Common myeloid progenitor, CD34-positive (primary cell): ENCODE data around the gene GSDMA. TPM values are rescaled to one million over a fixed set of nuclear protein-coding genes. Genes with fewer than 3 reads are reported as not detected.

Experiments
- CTCF ChIA-PET: fragments of 350-600 bp; sonication (Branson Sonifier 250); formaldehyde crosslinking; loops from one replicate; lab custom pipeline; 2021; ENCODE audit warnings: antibody characterized with exemption; lab: Charles Lee
- POLR2A ChIA-PET: fragments of 350-600 bp; sonication (Branson Sonifier 250); formaldehyde crosslinking; loops from one replicate; lab custom pipeline; 2021; ENCODE audit warnings: antibody characterized with exemption; lab: Charles Lee
- DNase-seq, 3 donors: peaks; one replicate each; pipeline versions ENCODE4 v3.0.0 to v3.0.0-alpha.2; 2013
- H3K27ac ChIP-seq, 2 experiments: 1 replicate in 1 of 2; 2 replicates in 1 of 2; pipeline ENCODE4 v1.7.0; 2013; ENCODE audit warnings: inconsistent platforms in 2 of 2, low read length in 2 of 2, mild to moderate bottlenecking in 2 of 2, low read depth in 1 of 2, moderate library complexity in 1 of 2; ENCODE audit not compliant: severe bottlenecking in 2 of 2, insufficient read depth in 1 of 2, poor library complexity in 1 of 2
- H3K27me3 ChIP-seq, 5 experiments: replicated peaks in 2 of 5; 1 replicate in 3 of 5; 2 replicates in 2 of 5; pipeline versions ENCODE4 v1.6.1 to v1.7.0; 2013; ENCODE audit warnings: low read length in 4 of 5, mild to moderate bottlenecking in 2 of 5, moderate library complexity in 2 of 5, inconsistent platforms in 1 of 5; ENCODE audit not compliant: insufficient read depth in 5 of 5, control insufficient read depth in 4 of 5
- H3K36me3 ChIP-seq, 4 experiments: 1 replicate in 2 of 4; 2 replicates in 2 of 4; pipeline versions ENCODE4 v1.6.1 to v1.7.0; 2013; ENCODE audit warnings: low read length in 3 of 4, control low read depth in 1 of 4, mild to moderate bottlenecking in 1 of 4; ENCODE audit not compliant: control insufficient read depth in 4 of 4, insufficient read depth in 4 of 4
- H3K4me1 ChIP-seq, 4 experiments: 1 replicate in 3 of 4; 2 replicates in 1 of 4; pipeline versions ENCODE4 v1.6.1 to v1.7.1; 2013; ENCODE audit warnings: low read length in 3 of 4, mild to moderate bottlenecking in 3 of 4, control low read depth in 1 of 4, inconsistent platforms in 1 of 4, moderate library complexity in 1 of 4; ENCODE audit not compliant: control insufficient read depth in 4 of 4, insufficient read depth in 4 of 4; ENCODE audit errors: control extremely low read depth in 1 of 4
- H3K4me3 ChIP-seq, 7 experiments: 1 replicate in 4 of 7; 2 replicates in 3 of 7; pipeline versions ENCODE4 v1.5.1 to v1.7.0; 2013; ENCODE audit warnings: mild to moderate bottlenecking in 7 of 7, low read length in 6 of 7, moderate library complexity in 6 of 7, inconsistent platforms in 2 of 7, low read depth in 2 of 7, control low read depth in 1 of 7; ENCODE audit not compliant: insufficient read depth in 4 of 7, control insufficient read depth in 1 of 7; ENCODE audit errors: extremely low read depth in 1 of 7
- H3K9me3 ChIP-seq, 5 experiments: 1 replicate in 4 of 5; 2 replicates in 1 of 5; pipeline versions ENCODE4 v1.6.1 to v1.7.1; 2013; ENCODE audit warnings: low read length in 4 of 5, mild to moderate bottlenecking in 2 of 5, inconsistent platforms in 1 of 5, low read depth in 1 of 5, moderate library complexity in 1 of 5; ENCODE audit not compliant: control insufficient read depth in 4 of 5, insufficient read depth in 2 of 5; ENCODE audit errors: control extremely low read depth in 1 of 5
- WGBS: methylation state at CpG from one replicate; pipeline ENCODE4 v1.1.5; 2013; ENCODE audit not compliant: insufficient coverage; 5-methylcytosine and 5-hydroxymethylcytosine counted together
- polyA plus RNA-seq: library from polyadenylated mRNA; unstranded; fragments of 120-200 nt; gene quantifications from one replicate; pipeline ENCODE4 v1.2.1, GENCODE V29; 2013

Gene GSDMA, protein sequence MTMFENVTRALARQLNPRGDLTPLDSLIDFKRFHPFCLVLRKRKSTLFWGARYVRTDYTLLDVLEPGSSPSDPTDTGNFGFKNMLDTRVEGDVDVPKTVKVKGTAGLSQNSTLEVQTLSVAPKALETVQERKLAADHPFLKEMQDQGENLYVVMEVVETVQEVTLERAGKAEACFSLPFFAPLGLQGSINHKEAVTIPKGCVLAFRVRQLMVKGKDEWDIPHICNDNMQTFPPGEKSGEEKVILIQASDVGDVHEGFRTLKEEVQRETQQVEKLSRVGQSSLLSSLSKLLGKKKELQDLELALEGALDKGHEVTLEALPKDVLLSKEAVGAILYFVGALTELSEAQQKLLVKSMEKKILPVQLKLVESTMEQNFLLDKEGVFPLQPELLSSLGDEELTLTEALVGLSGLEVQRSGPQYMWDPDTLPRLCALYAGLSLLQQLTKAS
- polyA plus RNA-seq = 0.03 TPM

DNA sequence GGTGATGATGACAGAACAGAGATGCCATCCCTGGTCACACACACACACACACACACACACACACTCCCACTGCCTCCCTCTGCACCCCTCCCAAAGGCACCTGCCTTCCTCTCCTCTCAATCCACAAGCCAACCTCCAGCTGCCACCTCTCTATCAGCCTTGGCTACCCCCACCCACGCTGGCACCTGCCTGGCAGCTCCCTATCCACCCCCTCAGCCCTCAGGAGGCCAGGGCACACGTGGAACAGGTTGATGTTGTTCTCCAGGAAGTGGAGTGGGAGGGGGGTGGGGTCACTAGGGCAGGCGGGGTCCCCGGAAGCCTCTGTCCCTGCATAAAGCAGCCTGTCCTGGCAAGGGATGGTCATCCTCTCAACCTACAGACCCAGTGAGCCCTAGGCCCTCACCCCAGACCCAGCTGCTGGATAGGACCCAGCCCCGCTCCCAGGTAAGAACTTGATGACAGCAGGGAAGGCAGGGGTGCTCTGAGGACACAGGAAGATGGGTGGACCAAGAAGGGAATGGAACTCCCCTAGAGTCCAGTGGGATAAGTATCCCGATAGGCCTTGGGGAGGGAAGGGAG is at the start of gene GSDMA:
GSDMA (plus strand) TSS at position 363 of the 579 bp plus-strand sequence. CDS start 2,684 bp downstream, outside the sequence.
- no peaks in the 10 kb centered on the region for H3K36me3 ChIP-seq
- H3K4me3 ChIP-seq = no peak within 1 kb of the TSS
- H3K4me1 ChIP-seq = peaks cover 0 to 14% (median 3%) of the 10 kb centered on the region in 4 experiments
- H3K27me3 ChIP-seq = no peaks in the 10 kb centered on the region
- no peaks in the 10 kb centered on the region for H3K9me3 ChIP-seq
- no peak for DNase-seq
- H3K27ac ChIP-seq = no peak within 1 kb of the TSS
- ChIA-PET CTCF (interaction anchor here (1.0 to 14.2 kb wide), 3 partner anchors 8 to 23 kb away, joined by 3 to 197 read pairs (median 4); partner anchors contain the start of gene PSMD3), POLR2A (no interaction called here)
- WGBS = 92% methylated on average over 2 of the region's 6 CpGs

DNA sequence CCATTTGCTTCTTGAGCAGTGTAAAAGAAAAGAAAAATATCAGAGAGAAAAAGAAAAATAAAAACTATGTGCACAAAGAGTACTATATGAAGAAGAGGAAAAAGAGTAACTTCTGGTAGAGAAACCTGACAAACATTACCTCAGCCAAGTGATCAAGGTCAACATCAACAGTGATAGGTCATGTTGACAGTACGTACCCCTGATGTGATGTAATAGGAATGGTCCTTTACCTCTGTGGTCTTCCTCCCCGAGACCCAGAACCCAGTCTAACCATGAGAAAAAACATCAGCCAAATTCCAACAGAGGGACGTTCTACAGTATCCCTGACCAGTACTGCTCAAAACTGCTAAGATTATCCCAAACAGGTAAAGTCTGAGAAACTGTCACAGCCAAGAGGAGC is 48.8 kb upstream of the GSDMA start:
- peaks cover 6 to 11% (median 7%) of the 10 kb centered on the region in 4 experiments for H3K36me3 ChIP-seq
- POLR2A ChIA-PET = no interaction called here
- WGBS = 88% methylated on average over 3 of the region's 3 CpGs

DNA sequence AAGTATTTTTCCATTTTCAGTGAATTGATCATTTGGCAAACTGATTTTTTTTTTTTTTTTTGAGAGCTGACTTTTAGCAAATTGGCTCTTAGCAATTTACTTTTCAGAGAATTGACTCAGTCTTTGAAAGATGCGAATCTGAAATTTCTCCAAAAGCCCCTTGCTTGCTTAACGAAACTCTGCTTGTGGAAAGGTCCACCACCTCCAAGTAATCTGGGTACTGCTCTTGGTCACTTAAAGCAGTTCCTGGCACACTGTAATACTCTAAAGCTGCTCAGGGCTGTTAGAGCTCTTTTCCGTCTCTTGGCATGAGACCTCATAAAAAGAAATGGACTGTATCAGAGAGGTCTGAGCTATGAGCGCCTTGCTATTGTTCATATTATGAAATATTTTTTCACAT is 47.2 kb upstream of the GSDMA start:
- H3K27me3 ChIP-seq = no peaks in the 10 kb centered on the region
- WGBS = 95% methylated on average over 2 of the region's 4 CpGs
- CTCF ChIA-PET = interaction anchor here (1.3 kb wide), 1 partner anchor 43 kb away, joined by 4 read pairs; no protein-coding TSS in a partner anchor

More for the DNA sequence above, 48.8 kb upstream of the GSDMA start:
- H3K9me3 ChIP-seq = no peaks in the 10 kb centered on the region
- no peak for DNase-seq
- H3K27me3 ChIP-seq = no peaks in the 10 kb centered on the region
- CTCF ChIA-PET = no interaction called here
- no peak overlapping the region for H3K4me3 ChIP-seq
- no peaks in the 10 kb centered on the region for H3K4me1 ChIP-seq
- H3K27ac ChIP-seq = no peak overlapping the region

DNA sequence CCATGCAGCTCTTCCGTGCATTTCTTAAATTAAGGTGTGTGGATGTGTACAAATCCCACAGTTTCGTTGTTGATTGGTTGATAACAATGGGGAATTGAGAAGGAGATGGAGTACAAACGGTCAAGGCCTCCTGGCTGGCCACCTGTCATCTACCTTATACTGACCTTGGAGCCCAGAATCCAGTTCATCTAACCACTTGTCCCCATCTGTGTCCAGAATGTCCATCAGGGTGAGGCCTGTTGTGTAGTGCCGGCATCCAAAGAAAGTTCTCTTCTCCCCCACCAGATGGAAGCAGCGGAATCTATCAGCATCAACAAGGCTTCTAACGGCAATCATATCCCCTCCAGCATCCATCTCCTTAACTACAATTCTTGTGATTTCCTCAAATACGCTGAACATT is 45.9 kb upstream of the GSDMA start:
- ChIA-PET POLR2A (no interaction called here), CTCF (no interaction called here)
- WGBS = 96% methylated on average over 3 of the region's 7 CpGs
- Histone ChIP-seq H3K27ac (no peak overlapping the region), H3K4me3 (no peak overlapping the region), H3K27me3 (no peaks in the 10 kb centered on the region), H3K36me3 (peaks cover 11 to 27% (median 22%) of the 10 kb centered on the region in 4 experiments), H3K9me3 (no peaks in the 10 kb centered on the region), H3K4me1 (peaks cover 0 to 18% (median 9%) of the 10 kb centered on the region in 4 experiments)
- DNase-seq = no peak

More for the DNA sequence above, 47.2 kb upstream of the GSDMA start:
- POLR2A ChIA-PET = no interaction called here
- H3K4me1 ChIP-seq = peaks cover 0 to 4% (median under 1%) of the 10 kb centered on the region in 4 experiments
- H3K4me3 ChIP-seq = no peak overlapping the region
- H3K36me3 ChIP-seq = peaks cover 10 to 18% (median 15%) of the 10 kb centered on the region in 4 experiments
- DNase-seq = no peak
- H3K9me3 ChIP-seq = no peaks in the 10 kb centered on the region
- no peak overlapping the region for H3K27ac ChIP-seq

DNA sequence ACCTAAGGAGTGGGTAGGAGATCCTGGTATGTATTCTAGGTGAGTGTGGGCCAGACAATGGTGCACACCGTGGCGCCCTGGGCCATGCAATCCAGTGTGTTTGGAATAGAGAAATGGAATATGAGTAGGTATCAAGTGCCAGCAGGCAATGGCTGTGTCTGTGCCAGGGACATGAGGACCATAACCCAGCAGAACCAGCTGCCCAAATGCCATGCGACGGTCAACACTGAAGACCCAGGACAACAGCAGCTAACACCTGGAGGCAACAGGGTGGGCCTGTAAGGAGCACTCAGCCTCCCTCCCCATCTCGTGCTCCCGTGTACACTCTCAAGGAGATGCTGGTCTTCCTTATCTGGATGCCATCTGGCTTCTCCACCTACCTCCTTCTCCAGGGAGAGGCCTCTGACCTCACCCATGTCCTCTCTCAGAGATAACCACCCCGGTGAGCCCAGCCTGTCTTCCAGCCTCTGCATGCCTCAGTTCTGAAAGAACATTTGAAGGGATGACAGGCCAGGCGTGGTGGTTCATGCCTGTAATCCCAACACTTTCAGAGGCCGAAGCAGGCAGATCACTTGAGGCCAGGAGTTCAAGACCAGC is 43.6 kb upstream of the GSDMA start:
- 98% methylated on average over 5 of the region's 9 CpGs for WGBS
- H3K4me3 ChIP-seq = no peak overlapping the region
- no peak for DNase-seq
- peaks cover 10 to 45% (median 39%) of the 10 kb centered on the region in 4 experiments for H3K36me3 ChIP-seq
- no peak overlapping the region for H3K27ac ChIP-seq
- no peaks in the 10 kb centered on the region for H3K27me3 ChIP-seq
- ChIA-PET POLR2A (no interaction called here), CTCF (interaction anchor here (1.5 kb wide), 1 partner anchor 20 kb away, joined by 5 read pairs; no protein-coding TSS in a partner anchor)
- H3K4me1 ChIP-seq = peaks cover 0 to 33% (median 13%) of the 10 kb centered on the region in 4 experiments
- H3K9me3 ChIP-seq = no peaks in the 10 kb centered on the region

DNA sequence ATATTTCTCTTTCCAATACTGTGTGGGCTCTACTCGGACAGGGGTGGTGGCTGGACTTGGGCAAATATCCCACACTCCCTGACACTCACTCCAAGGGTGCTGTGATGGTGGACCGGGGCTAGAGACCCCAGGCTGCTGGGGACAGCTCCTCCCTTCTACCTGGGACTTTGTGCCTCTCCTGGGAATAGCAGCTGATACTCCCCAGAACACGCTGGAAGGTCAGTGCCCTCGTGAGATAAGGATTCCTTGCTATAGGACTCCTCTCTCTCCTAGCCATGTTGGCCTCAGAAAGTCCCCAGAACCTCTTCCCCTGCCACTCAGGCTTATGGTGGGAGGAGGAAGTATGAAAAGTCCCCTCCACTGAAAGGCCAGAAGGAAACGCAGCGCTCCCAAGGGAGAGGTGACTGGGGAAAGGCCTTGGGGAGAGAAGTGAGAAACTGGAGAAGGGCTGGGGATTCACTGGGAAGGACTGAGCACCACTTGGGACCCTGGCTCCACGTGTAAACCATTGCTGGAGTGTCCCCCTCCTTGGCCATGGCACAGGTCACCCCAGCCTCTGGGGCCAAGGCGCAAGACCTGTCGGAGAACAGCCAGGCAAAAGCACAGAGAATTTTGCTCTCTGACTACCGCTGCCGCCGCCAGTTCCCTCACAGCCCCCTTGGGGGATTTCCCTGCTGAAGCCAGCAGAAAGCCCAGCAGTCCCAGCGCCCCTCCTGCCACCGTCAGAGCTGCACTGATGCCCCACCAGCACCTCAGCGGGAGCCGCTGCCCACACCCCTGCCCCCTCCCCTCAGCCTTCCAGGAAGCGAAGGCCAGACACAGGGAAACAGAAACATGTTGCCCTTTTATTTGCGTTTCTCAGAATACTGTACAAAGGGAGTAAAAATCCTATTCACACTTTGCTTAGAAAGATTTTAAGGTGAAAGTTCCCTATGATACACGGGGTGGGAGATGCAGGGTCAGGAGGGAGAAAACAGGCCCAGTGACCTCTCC is 42.3 kb upstream of the GSDMA start:
- POLR2A ChIA-PET = no interaction called here
- peaks cover 13 to 45% (median 40%) of the 10 kb centered on the region in 4 experiments for H3K36me3 ChIP-seq
- peak in 2 of 3 donors; percentile 57 to 60 for DNase-seq
- H3K4me1 ChIP-seq = peaks cover under 1 to 44% (median 16%) of the 10 kb centered on the region in 4 experiments
- 89% methylated on average over 13 of the region's 19 CpGs for WGBS
- CTCF ChIA-PET = interaction anchor here (0.6 kb wide), 1 partner anchor 20 kb away, joined by 3 read pairs; no protein-coding TSS in a partner anchor
- H3K27me3 ChIP-seq = no peaks in the 10 kb centered on the region
- no peak overlapping the region for H3K4me3 ChIP-seq
- no peak overlapping the region for H3K27ac ChIP-seq
- no peaks in the 10 kb centered on the region for H3K9me3 ChIP-seq
